ENCODE measurements around the gene R3HCC1L.

R3HCC1L gene

DNA sequence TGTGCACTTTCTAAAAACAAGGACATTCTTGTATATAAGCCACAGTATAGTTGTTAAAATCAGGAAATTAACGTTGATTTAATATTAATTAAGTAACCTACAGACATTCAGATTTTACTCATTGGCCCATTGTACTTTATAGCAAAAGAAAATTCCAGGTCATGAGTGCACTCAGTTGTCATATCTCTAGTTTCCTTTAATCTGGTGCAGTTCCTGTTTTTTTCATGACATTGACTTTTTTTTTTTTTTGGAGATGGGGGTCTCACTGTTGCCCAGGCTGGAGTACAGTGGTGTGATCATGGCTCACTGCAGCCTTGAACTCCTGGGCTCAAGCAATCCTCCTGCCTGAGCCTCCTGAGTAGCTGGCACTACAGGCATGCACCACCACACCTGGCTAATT is 24.1 kb downstream of the R3HCC1L start:
- no peaks in the 10 kb centered on the region for H4K20me1 ChIP-seq (ENCODE audit: insufficient read depth, low read length)
- H2AFZ ChIP-seq (ENCODE audit: low read length): no peak overlapping the region
- H3K36me3 ChIP-seq (replicated peaks; ENCODE audit: insufficient read depth, low read length): no peaks in the 10 kb centered on the region
- no peaks in the 10 kb centered on the region for H3K4me1 ChIP-seq (ENCODE audit: low read length)
- DNase-seq: no peak
- H3K27ac ChIP-seq (ENCODE audit: low read length): no peak overlapping the region
- H3K9ac ChIP-seq (ENCODE audit: low read length): no peak overlapping the region
- H3K4me2 ChIP-seq (ENCODE audit: low read depth, low read length): no peak overlapping the region
- no peak overlapping the region for H3K4me3 ChIP-seq (ENCODE audit: low read length)
- no peaks in the 10 kb centered on the region for H3K9me3 ChIP-seq (replicated peaks; ENCODE audit: insufficient read depth, low read length)
- TF ChIP-seq CTCF (IDR thresholded peaks at IDR 0.05; ENCODE audit: low read length) (no peak), EZH2phosphoT487 (IDR thresholded peaks at IDR 0.05; ENCODE audit: low read length) (no peak), EZH2 (optimal IDR thresholded peaks at IDR 0.05; ENCODE audit: low read depth, low read length) (no peak)
- H3F3A ChIP-seq (ENCODE audit: insufficient read depth, low read length): no peaks in the 10 kb centered on the region
- H3K9me2 ChIP-seq (replicated peaks; ENCODE audit: insufficient read depth, low read length): no peaks in the 10 kb centered on the region
- peaks cover 29% of the 10 kb centered on the region for H3K79me2 ChIP-seq (ENCODE audit: low read length)
- H3K27me3 ChIP-seq (replicated peaks; ENCODE audit: insufficient read depth, low read length): no peaks in the 10 kb centered on the region

GRCh38 chr10:98163941-98164340 is 29.5 kb downstream of the R3HCC1L start:
- Histone ChIP-seq H3K9me2 (replicated peaks; ENCODE audit: insufficient read depth, low read length) (no peaks in the 10 kb centered on the region), H3K4me2 (ENCODE audit: low read depth, low read length) (no peak overlapping the region), H3K9me3 (replicated peaks; ENCODE audit: insufficient read depth, low read length) (no peaks in the 10 kb centered on the region), H3F3A (ENCODE audit: insufficient read depth, low read length) (no peaks in the 10 kb centered on the region), H3K4me1 (ENCODE audit: low read length) (peaks cover 6% of the 10 kb centered on the region), H3K36me3 (replicated peaks; ENCODE audit: insufficient read depth, low read length) (no peaks in the 10 kb centered on the region), H3K4me3 (ENCODE audit: low read length) (no peak overlapping the region), H3K79me2 (ENCODE audit: low read length) (peaks cover 11% of the 10 kb centered on the region; the same call in 1 of the 2 replicates), H3K27me3 (replicated peaks; ENCODE audit: insufficient read depth, low read length) (no peaks in the 10 kb centered on the region), H3K27ac (ENCODE audit: low read length) (no peak overlapping the region), H4K20me1 (ENCODE audit: insufficient read depth, low read length) (no peaks in the 10 kb centered on the region), H3K9ac (ENCODE audit: low read length) (no peak overlapping the region), H2AFZ (ENCODE audit: low read length) (no peak overlapping the region)
- DNase-seq: no peak
- TF ChIP-seq EZH2phosphoT487 (IDR thresholded peaks at IDR 0.05; ENCODE audit: low read length): no peak
- no peak for TF ChIP-seq EZH2 (optimal IDR thresholded peaks at IDR 0.05; ENCODE audit: low read depth, low read length)
- no peak for TF ChIP-seq CTCF (IDR thresholded peaks at IDR 0.05; ENCODE audit: low read length)

GRCh38 chr10:98167191-98167590 is 32.7 kb downstream of the R3HCC1L start:
- Histone ChIP-seq H3K9me3 (replicated peaks; ENCODE audit: insufficient read depth, low read length) (no peaks in the 10 kb centered on the region), H4K20me1 (ENCODE audit: insufficient read depth, low read length) (no peaks in the 10 kb centered on the region), H3K9me2 (replicated peaks; ENCODE audit: insufficient read depth, low read length) (no peaks in the 10 kb centered on the region), H3K9ac (ENCODE audit: low read length) (no peak overlapping the region), H3F3A (ENCODE audit: insufficient read depth, low read length) (no peaks in the 10 kb centered on the region), H2AFZ (ENCODE audit: low read length) (no peak overlapping the region), H3K27ac (ENCODE audit: low read length) (no peak overlapping the region), H3K4me1 (ENCODE audit: low read length) (peaks cover 6% of the 10 kb centered on the region), H3K36me3 (replicated peaks; ENCODE audit: insufficient read depth, low read length) (no peaks in the 10 kb centered on the region; the same call in 1 of the 2 replicates), H3K4me3 (ENCODE audit: low read length) (no peak overlapping the region), H3K27me3 (replicated peaks; ENCODE audit: insufficient read depth, low read length) (no peaks in the 10 kb centered on the region), H3K79me2 (ENCODE audit: low read length) (peaks cover 9% of the 10 kb centered on the region; the same call in 1 of the 2 replicates), H3K4me2 (ENCODE audit: low read depth, low read length) (no peak overlapping the region)
- no peak for TF ChIP-seq CTCF (IDR thresholded peaks at IDR 0.05; ENCODE audit: low read length)
- TF ChIP-seq EZH2 (optimal IDR thresholded peaks at IDR 0.05; ENCODE audit: low read depth, low read length): no peak
- TF ChIP-seq EZH2phosphoT487 (IDR thresholded peaks at IDR 0.05; ENCODE audit: low read length): no peak
- no peak for DNase-seq
